A549 treated with AZD9567 at 1 μM for 4 hours (cell line): ENCODE measurements around the gene ZNHIT1. TPM values are rescaled to one million over a fixed set of nuclear protein-coding genes. Genes with fewer than 3 reads are reported as not detected.

Experiments used
- total RNA-seq: library from RNA; stranded (reverse); fragments of 200-300 nt; extraction: Qiagen RNA extraction; gene quantifications from 5 replicates; pipeline ENCODE4 v1.2.3, GENCODE V29; 2022; ENCODE audit not compliant: insufficient read depth

Gene ZNHIT1
- total RNA-seq = 65.9 to 101 TPM (median 89.5 TPM) in 5 replicates

GRCh38 chr7:101217388-101218235 lies at the start of gene ZNHIT1, which contains the start of gene PLOD3:
Gene ZNHIT1 (plus strand): TSS chr7:101218165. CDS start chr7:101218196, 31 bp downstream.
Gene PLOD3 (minus strand): TSS chr7:101217581. CDS start chr7:101217274, 307 bp downstream.

DNA sequence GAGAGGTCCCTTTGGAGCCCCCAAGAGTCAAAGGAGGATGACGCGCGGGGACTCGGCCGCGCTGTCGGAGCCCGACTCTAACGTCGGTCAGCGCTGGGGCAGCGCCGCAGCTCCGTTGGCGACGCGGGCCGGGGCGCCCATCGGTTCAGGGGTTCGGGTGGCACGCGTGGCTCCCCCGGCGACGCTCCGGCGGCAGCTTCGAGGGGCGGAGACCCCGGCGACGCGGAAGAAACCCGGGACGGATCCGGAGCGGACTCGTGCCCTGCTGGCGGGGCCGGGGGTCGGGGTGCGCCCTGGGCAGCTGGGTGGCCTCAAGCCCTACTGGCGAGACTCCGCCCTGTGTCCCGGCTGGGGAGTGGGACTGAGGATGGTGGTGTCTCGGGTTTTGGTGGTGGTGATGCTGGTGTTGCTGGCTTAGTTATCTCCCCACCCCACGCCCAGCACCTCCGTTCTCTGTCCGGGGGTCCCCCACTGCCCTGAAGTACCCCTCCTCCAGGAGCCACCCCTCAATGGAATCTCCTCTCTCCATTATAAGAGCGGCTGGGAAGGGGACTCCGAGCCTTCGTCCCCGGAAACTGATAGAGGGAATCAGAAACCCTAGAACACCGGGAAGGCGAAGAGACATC lies 37.7 kb upstream of the ZNHIT1 start, which contains the start of gene NAT16:
TSS of gene NAT16 (minus strand) at position 164 of the 626 bp plus-strand sequence. CDS start 5,486 bp downstream, outside the sequence.

DNA sequence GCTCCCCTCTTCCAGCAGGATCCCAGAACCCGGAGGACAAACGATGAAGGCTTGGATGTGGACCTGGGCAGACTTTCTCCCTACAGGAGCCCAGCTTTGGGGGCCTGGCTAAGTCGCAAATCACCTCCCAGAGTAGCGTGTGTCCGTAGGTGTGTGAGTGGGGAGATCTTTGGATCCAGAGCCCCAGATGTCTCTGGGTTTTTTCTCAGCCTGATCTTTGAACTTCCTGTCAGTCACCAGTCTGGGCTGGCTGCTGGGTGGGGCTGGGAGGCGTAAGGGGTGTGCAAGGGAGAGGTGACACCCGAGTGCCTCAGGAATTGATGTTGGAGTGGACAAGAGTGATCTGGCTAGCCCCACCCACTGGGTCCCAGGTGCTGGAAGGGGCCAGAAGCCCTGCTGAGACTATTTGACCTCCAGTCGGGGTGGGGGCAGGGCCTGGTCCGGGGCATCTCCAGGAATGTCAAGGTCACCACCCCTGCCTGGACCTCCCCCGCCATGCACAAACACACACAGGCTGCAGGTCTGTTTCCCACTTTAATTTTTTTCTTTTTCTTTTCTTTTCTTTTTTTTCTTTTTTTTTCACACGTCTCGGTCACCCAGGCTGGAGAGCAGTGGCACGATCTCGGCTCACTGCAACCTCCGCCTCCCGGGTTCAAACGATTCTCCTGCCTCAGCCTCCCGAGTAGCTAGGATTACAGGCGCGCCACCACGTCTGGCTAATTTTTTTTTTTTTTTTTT lies 16.9 kb upstream of the ZNHIT1 start, which contains the start of gene MOGAT3:
TSS of gene MOGAT3 (minus strand) at position 175 of the 738 bp plus-strand sequence. CDS start 182 bp downstream, outside the sequence.

GRCh38 chr7:101237206-101238067 lies 19.5 kb downstream of the ZNHIT1 start, which contains the start of gene CLDN15:
Gene CLDN15 (minus strand): TSS chr7:101237802. CDS start chr7:101237581, 221 bp downstream.

GRCh38 chr7:101244375-101245146 lies 26.6 kb downstream of the ZNHIT1 start, which contains the start of gene FIS1:
Gene FIS1 (minus strand): TSS chr7:101245081. CDS start chr7:101245004, 77 bp downstream.

Other genes with a start within 250 kb of the ZNHIT1 start
- gene MUC12, start 248.6 kb upstream of the ZNHIT1 start, total RNA-seq = 15.8 to 21.1 TPM (median 20.0 TPM) in 5 replicates
- gene MUC17, start 198.1 kb upstream of the ZNHIT1 start, total RNA-seq = 0.02 to 0.29 TPM (median 0.03 TPM) in 4 of 5 replicates, not detected in the other
- 8.5 to 13.5 TPM (median 13.2 TPM) in 5 replicates for gene TRIM56, start 132.7 kb upstream of the ZNHIT1 start, total RNA-seq
- gene SERPINE1, start 91.1 kb upstream of the ZNHIT1 start, total RNA-seq = 1,728 to 2,056 TPM (median 1,827 TPM) in 5 replicates
- 121 to 143 TPM (median 132 TPM) in 5 replicates for gene AP1S1, start 63.7 kb upstream of the ZNHIT1 start, total RNA-seq
- gene VGF, start 52.6 kb upstream of the ZNHIT1 start, total RNA-seq = 8.1 to 27.8 TPM (median 18.9 TPM) in 5 replicates
- 0.10 to 0.23 TPM (median 0.16 TPM) in 4 of 5 replicates, not detected in the other for gene NAT16, start 37.9 kb upstream of the ZNHIT1 start, total RNA-seq
- gene MOGAT3, start 17.1 kb upstream of the ZNHIT1 start, total RNA-seq = not detected in 5 replicates
- 80.4 to 84.3 TPM (median 82.7 TPM) in 5 replicates for gene PLOD3, start 584 bp upstream of the ZNHIT1 start, total RNA-seq
- 8.5 to 14.2 TPM (median 12.1 TPM) in 5 replicates for gene CLDN15, start 19.6 kb downstream of the ZNHIT1 start, total RNA-seq
- 82.6 to 144 TPM (median 141 TPM) in 5 replicates for gene FIS1, start 26.9 kb downstream of the ZNHIT1 start, total RNA-seq
- gene IFT22, start 103.6 kb downstream of the ZNHIT1 start, total RNA-seq = 51.5 to 57.7 TPM (median 53.6 TPM) in 5 replicates
- gene COL26A1, start 144.7 kb downstream of the ZNHIT1 start, total RNA-seq = 0.45 to 0.59 TPM (median 0.51 TPM) in 4 of 5 replicates, not detected in the other